HG02938 (cell line): ENCODE data around the gene NMNAT3.
"Not testable (repeated sequence)": the region's sequence is repeated elsewhere in the genome, so short reads cannot be mapped to it uniquely, and the experiment has no call there.

Experiments used
- ATAC-seq: cut with Tn5 transposase; IDR thresholded peaks from one replicate; pipeline ENCODE4 v1.9.1; 2021; ENCODE audit warnings: mild to moderate bottlenecking, moderate library complexity; ENCODE audit not compliant: unreplicated experiment

Gene NMNAT3

DNA sequence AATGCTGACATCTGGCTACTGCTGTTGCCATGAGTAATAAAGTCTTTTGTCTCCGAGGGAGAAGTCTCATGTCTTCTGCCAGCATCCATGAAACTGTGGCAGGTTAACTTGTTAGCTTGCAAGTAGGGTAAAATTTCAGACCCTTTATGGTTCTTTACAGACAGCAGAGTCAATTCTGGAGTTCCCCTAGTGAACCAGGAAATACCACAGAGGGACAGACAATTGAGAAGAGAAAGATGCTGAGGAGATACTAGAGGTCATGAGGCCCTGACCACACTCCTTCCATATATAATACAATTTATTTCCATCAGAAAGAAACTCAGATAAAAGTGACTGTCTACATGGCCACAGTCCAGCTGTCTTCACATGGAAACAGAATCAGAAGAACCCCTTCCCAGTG lies 38.1 kb downstream of the NMNAT3 start:
- no peak for ATAC-seq

- ATAC-seq = no peak
These were observed 39.3 kb downstream of the NMNAT3 start for GRCh38 chr3:139638518-139638917.

DNA sequence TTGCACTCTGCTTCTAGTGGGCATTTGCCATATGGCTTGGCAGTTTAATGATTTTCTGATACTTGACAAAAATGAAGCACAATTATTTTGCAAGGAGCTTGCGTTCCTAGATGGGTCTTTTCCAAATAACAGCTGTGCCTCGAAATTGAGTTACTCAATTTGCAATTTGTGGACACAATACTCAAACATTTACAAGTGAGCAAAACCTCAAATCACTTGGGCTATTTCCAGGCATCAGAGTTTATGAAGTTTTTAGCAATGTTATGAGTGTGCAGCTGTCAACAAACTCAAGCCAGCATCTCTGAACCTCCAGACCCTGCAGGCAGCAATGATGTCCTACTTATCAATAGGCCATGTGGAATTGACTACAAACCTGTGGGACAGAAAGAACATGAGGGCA lies 41.3 kb downstream of the NMNAT3 start:
- ATAC-seq = no peak

DNA sequence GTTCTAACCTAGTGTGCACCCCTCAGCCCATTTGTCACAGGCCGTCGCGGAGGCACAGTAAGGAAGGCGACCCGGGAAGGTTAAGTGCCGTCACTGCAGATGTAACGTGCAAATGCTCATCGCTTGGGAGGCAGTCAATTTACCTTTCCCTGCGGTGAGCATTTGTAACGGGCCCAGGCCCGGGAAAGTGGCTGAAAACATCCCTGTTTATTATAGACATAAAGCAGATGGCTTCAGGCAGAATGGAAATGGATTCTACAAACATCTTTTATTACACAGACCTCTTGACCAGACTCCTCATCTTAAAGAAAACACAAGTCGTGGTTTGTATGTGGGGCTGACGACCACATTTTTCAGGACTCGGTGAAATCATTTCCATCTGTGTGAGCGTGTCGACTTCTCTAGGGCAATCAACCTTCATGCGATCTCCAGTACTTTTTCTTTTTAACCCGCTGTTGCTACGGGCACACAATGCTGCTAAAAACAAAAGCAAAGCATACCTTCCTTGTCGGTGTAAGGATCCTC lies 43.6 kb downstream of the NMNAT3 start:
- ATAC-seq = no peak

DNA sequence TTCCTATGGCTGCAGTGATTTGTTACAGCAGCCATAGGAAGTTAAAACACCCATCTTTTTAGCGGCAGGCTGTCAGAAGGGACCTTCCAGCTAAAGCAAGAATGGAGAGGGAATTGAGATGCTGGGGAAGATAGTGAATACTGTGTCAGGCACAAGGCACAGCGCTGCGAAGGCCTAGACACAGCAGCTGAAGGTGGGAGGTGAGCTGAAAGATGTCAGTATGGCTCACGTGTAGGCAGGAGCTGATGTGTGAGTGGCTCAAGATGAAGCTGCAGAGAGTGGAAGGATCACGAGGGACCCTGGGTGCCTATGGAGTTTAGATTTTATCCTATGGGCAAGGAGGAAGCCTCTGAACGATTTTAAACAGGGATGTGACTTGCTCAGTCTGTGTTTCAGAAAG lies 44.3 kb downstream of the NMNAT3 start:
- no peak for ATAC-seq

GRCh38 chr3:139630542-139630941 lies 47.2 kb downstream of the NMNAT3 start:
- no peak for ATAC-seq

GRCh38 chr3:139629033-139629432 lies 48.7 kb downstream of the NMNAT3 start:
- no peak for ATAC-seq

- ATAC-seq = no peak
These were observed 50.0 kb downstream of the NMNAT3 start for GRCh38 chr3:139627759-139628158.

- ATAC-seq = no peak
These were observed 57.3 kb downstream of the NMNAT3 start for GRCh38 chr3:139620438-139620837.

- no peak for ATAC-seq
These were observed 58.3 kb downstream of the NMNAT3 start for GRCh38 chr3:139619484-139619883.

GRCh38 chr3:139617672-139618268 lies 60.0 kb downstream of the NMNAT3 start:
- no peak for ATAC-seq

- no peak for ATAC-seq
These were observed 66.2 kb downstream of the NMNAT3 start for GRCh38 chr3:139611528-139611927.

GRCh38 chr3:139610886-139611285 lies 66.9 kb downstream of the NMNAT3 start:
- ATAC-seq = no peak

DNA sequence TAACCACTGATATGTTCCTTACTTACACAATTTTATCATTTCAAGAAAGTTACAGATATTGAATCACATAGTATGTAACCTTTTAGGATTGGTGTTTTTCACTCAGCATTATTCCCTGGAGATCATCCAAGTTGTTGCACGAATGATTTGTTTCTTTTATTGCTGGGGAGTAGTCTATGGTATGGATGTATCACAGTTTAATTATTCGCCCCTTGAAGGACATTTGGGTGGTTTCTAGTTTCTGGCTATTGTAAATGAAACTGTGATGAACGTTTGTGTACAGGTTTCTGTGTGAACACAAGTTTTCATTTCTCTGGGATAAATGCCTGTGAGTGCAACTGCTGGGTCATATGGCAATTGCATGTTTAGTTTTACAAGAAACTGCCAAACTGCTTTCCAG lies 68.8 kb downstream of the NMNAT3 start:
- no peak for ATAC-seq

DNA sequence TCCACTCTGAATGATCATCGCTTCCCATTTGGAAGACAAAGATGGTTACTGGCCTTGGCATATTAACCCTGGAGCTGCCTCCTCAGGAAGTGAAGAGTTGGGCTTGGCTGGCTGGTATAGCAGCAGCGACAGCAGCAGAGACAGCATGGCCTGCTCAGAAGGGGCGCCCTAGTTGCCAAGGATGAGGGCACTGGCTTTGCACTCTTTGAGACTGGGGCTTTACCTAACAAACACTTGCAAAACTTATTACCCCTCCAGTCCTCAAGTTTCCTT lies 69.7 kb downstream of the NMNAT3 start:
- no peak for ATAC-seq

GRCh38 chr3:139607257-139608107 lies 70.3 kb downstream of the NMNAT3 start:
- no peak for ATAC-seq

DNA sequence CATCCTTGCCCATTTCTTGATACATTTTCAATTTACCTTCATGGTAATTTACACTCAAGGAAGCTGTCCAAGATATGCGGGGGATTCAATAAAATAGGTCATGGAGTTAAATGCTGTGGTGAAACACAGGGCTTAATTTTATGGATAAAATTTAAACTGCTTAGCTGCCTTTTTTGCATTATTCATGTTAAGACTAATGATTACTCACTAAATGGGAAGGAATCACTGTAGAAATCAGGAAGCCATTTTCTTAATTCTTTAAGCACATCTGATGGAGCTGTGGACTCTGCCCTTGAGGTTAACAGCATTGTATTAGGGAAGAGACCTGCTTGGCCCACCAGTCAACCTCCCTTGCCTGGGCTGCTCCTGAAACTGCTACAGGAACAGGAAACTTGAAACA lies 75.8 kb downstream of the NMNAT3 start:
- no peak for ATAC-seq

GRCh38 chr3:139601191-139601961 lies 76.4 kb downstream of the NMNAT3 start:
- ATAC-seq = no peak

DNA sequence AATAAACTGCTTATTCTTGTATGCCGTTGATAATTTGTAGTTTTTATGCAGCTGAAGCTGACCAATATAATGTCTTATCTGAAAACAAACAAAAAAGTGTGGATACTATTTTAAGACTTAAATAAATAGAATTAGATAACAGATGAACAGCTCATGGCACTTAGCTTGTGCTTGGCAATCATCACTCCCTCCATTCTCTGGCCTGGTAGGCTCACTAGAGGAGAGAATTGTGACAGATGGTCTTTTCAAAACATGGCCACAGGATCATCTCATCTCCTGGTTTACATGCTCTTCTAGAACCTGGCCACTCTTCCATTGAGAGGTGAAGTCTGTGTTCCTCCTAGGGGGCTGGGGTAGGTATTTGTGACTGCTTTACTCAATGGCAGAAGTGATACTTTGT lies 79.8 kb downstream of the NMNAT3 start:
- no peak for ATAC-seq

DNA sequence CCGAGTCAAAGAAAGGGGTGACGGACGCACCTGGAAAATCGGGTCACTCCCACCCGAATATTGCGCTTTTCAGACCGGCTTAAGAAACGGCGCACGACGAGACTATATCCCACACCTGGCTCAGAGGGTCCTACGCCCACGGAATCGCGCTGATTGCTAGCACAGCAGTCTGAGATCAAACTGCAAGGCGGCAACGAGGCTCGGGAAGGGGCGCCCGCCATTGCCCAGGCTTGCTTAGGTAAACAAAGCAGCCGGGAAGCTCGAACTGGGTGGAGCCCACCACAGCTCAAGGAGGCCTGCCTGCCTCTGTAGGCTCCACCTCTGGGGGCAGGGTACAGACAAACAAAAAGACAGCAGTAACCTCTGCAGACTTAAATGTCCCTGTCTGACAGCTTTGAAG lies 86.6 kb downstream of the NMNAT3 start:
- ATAC-seq = not testable (repeated sequence)

DNA sequence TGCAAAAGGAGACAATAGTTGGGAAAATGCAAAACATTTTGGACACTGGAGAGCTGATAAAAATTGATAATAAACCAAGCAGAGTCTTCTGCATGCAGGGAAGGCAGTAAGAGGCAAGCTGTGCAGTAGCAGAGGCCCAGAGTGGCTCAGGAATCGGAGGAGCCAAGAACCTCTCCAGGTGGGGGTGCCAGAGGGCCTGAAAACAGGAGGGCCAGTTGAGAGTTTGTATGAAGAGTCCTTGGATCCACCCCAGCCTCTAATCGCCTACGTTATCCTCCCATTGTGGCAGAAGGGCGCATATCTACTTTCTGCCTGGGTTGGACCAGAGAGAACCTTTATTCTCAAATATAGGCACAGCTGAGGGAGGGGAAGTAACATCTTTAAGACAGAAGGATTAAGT lies 89.3 kb downstream of the NMNAT3 start:
- no peak for ATAC-seq

DNA sequence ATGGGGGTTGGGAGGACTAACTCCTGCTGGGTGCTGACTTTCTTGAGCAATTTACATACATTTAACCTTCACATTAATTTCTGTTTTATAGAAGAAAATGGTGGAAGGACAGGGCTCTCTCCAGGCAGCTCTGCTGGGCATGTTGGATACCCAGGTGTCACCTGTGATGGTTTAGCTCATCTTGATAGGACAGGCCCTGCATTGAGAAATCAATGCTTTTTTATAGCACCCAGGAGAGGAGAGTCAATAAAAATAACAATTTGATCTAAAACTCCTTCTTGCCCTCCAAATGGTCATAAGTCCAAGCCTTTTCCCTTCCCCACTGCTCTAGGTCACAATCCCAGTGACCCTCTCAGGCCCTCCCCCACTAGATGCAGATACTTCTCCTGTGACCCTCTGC lies 90.0 kb downstream of the NMNAT3 start:
- no peak for ATAC-seq
